GM18517 (cell line): Measurements from ENCODE around the gene LDLRAD1.
"Not testable (repeated sequence)": the region's sequence is repeated elsewhere in the genome, so short reads cannot be mapped to it uniquely, and the experiment has no call there.

Experiments
- ATAC-seq: cut with Tn5 transposase; IDR thresholded peaks from one replicate; pipeline ENCODE4 v1.9.1; 2021; ENCODE audit warnings: mild to moderate bottlenecking, moderate library complexity; ENCODE audit not compliant: unreplicated experiment

Gene LDLRAD1, protein sequence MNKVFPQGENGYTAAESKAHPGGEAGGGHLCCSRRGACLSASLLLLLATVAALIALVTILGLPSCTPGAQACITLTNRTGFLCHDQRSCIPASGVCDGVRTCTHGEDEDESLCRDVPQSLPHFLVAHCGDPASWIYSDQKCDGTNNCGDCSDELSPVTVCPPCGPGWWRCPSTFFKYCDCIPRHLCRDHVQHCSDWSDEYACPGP

DNA sequence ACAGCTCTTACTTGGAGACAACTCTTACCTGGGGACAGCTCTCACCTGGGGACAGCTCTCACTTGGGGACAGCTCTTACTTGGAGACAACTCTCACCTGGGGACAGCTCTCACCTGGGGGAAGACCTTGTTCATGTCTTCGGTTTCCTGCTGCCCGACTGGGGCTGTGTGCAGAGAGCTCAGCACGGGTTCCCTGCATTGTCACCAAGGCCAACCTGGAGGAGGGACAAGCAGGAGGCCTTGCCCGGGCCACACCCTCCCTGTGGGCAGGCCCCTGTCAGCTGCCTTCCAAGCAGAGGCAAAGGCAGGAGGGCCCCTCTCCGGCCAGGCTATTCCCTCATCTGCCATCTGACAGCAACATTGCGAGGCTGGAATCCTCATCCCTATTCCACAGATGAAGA is at the start of gene LDLRAD1:
Gene LDLRAD1 (minus strand): TSS at position 208 of the 400 bp plus-strand sequence. CDS start 74 bp downstream, at position 134.
- no peak for ATAC-seq

DNA sequence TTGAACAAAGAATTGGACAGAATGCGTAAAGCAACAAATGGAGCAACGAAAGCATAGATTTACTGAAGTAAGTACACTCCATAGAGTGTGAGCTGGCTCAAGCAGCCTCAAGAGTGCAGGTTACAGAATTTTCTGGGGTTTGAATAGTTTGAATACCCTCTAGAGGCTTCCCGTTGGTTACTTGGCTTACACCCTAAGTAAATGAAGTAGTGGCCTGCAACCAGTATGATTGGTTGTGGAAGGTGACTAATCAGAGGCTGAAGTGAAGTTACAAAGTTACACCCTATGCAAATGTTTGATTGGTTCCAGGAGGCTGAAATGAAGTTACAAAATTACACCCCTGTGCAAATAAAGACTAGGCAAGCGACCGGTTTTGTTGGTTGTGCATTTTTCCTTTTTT is 46.3 kb upstream of the LDLRAD1 start:
- ATAC-seq: no peak

DNA sequence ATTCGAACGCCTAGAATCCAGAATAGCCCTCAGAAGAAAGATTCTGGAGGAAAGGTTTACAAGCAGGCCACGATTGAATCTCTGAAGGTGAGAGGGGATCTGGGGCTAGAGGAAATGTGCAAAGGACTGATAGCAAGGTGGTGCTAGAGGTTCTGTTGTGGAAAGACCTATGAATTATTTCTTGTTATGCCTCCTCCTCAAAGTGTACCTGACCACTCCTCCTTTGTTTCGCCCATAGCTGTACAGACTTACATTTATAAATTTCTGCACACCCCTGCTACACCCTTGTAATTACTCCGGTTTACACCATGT is 36.4 kb upstream of the LDLRAD1 start:
- no peak for ATAC-seq

DNA sequence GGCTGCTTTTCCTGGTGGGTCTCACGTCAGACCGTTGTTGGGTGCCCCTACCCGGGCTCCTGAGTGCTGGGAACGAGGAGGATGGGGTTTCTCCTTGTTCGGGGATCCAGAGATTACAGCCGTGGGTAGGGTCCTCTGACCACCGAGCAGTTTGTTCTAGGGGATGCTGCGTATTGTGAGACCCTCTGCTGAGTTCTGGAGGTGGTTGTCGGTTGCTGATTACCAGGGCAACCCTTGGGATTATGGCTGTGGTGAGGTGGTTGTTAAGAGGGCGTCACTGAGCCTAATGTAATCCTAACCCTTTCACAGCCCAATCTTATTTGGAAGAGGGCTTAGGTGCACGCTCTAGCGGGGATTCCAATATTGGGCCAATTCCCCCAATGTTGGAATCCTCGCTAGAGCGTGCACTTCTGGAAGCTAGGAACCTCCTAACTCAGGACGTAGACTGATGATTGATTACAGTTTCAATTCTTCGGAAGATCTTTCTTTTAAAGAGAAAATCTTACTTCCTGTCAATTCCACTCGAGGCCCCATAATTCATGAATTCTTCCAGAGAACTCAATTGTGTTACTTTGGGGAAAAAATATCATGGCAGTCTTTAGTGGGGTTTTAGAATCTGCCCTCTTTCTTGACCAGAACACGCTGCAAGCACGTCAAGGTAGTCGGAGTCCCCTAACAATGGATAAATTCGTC is 35.9 kb upstream of the LDLRAD1 start:
- ATAC-seq: no peak

DNA sequence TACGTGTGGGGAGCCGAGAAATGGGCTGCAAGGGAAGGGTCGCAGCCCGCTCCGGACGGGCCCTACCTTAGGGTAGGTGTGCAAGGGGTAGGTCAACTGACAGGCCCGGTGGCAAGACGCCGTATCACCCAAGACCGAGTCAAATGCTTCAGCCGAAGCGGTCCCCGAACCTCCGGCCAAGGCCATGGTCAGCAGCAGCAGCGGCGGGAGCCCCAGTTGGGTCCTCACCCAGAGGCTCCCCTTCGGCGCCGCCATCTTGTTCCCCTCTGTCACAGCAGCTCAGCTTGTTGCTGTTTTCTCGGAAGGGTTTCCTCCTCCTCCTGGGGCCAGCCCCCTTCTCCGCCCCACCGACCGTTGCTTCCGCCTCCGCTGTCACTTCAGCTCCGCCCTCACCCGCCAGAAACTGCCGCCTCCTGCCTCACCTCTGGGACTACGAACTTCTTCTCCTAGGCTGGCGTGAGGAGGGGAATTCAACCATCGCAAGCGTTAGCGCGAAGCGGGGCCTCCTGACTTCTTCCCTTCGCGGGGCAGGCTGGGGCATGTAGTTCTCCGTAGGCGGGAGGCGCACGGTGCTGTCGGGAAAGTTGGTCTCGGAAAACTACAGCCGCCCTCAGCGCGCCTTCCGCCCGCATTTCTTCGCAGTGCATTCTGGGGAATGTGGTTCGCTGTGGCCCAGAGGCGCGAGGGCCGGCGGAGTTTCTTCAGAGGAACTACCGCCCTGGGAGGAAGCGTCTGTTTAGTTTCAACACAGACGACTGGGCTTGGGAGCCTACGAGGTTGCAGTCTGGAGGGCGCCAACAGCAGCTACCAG is 35.2 kb upstream of the LDLRAD1 start, which contains the start of the genes TCEANC2 and TMEM59:
Gene TCEANC2 (plus strand): TSS at position 675 of the 811 bp plus-strand sequence. CDS start 815 bp downstream, outside the sequence.
Gene TMEM59 (minus strand): TSS at position 271 of the 811 bp plus-strand sequence. CDS start 16 bp downstream, at position 255.
- ATAC-seq: peak; percentile 91

DNA sequence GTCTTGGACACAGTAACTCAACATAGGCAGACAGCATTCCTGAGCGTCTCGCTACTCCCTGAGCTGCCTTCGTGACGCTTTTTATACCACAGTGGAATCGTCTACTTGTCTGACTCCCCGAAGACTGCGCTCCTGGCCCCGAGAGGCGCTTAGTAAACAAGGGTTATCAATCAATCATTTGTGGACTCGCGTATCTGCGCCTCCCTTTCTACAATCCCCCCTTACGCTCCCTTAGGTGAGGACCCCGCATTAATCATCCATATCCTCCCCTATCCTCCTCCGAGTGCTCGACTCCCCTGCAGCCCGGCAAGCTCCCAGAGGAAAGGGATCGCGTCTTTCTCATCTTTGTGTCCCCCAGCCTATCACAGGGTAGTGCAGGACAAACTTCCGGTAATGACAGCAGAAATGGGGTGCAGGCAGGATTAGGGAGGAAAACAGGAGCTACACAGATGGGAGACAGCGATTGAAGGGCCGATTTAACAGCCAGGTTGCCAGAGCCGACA is 34.5 kb upstream of the LDLRAD1 start:
- peak; percentile 4 for ATAC-seq

DNA sequence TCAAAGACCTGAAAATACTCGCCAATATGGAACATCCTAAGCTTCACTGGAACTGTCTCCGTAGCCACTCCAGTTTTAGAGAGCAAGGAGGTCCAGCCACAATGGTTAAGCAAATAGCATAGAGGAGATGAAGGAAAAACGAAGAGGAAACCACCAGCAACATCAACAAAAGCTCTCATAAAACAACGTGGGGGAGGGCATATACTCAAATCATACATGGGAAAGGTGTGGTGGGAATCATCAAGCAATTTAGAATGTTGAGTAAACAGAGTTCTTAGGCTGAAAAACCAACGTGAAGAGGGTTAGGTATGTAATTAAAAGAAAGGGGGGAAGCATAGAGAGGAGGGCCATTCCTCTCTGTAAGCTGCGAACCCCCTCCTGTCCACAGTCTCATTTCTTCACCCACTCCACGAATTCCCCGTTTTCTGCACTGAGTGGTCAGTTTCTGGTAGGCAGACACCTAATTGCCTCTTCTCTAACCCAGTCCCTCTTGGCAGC is 34.0 kb upstream of the LDLRAD1 start:
- no peak for ATAC-seq

DNA sequence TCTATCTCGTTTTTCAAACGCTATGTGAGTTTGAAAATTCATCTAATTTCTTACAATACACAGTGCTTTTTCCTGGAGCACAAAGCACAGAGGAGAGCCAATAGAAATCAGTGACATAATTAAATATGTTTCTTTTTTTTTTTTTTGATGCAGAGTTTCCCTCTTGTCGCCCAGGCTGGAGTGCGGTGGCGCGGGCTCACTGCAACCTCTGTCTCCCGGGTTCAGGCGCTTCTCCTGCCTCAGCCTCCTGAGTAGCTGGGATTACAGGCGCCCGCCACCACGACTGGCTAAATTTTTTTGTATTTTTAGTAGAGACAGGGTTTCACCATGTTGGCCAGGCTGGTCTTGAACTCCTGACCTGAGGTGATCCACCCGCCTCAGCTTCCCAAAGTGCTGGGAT is 32.4 kb upstream of the LDLRAD1 start:
- ATAC-seq: not testable (repeated sequence)

DNA sequence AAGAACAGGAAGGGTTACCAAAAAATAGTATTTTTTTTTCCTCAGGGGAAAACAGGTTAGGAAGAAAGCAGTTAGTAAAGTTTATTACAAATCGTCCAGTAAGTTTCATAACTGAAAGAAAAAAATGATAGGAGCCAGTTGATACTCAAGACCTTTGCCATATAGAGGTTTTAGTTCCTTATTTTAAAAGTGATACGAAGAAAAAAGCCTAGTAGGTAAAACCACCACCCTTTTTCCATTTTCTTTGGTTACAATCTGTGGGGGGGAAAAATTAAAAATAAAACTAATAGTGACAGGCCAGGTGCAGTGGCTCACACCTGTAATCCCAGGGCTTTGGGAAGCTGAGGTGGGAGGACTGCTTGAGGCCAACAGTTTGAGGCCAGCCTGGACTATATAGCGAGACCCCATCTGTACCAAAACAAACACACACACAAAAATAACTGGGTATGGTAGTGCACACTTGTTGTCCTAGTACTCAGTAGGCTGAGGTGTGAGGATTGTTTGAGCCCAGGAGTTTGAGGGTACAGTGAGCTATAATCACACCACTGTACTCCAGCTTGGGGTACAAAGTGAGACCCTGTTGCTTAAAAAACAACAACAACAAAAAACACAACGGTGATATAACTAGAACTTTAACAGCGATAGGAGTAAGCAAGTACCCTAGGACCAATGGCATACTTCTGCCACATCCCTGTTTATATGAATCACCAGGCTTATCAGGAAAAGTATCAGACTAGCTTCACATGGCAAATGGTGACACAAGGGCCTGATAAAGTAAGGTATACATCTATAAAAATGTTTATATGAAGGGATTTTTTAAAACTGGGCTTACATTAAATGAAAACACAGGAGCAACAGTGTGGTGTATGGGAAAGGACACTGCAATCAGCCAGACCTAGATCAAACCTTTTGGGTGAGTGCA is 29.7 kb upstream of the LDLRAD1 start:
- no peak for ATAC-seq

DNA sequence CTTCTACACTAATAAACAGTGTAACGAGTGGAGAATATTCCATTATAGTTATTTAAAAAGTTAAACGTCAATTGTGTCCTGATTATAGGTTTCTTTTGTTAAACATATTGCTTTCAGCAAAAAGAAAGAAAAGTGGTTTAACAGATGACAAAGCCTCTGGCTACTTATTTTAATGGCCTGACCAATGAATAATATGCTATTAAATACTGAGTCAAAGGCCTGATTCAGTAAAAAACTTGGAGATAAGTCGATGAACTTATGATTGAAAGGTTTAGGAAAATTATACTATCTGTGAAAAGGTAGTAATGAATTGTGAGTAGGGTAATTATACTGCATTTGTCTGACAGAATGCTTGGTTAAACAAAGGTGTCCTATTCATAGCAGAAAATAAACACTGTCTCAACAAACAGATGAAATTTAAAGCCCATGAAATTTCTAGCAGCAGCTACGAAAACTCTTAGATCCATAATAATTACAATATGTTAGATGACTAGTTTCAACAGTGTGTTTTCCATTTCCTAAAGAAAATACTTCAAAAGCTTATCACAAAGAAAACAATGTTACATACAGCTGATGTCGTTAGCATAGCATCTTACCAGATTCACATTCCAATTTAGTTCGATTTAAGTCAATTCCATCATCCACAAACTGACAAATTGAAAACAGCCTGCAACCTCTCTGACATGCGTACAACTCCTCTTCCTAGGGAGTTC is 28.8 kb upstream of the LDLRAD1 start:
- ATAC-seq: no peak

DNA sequence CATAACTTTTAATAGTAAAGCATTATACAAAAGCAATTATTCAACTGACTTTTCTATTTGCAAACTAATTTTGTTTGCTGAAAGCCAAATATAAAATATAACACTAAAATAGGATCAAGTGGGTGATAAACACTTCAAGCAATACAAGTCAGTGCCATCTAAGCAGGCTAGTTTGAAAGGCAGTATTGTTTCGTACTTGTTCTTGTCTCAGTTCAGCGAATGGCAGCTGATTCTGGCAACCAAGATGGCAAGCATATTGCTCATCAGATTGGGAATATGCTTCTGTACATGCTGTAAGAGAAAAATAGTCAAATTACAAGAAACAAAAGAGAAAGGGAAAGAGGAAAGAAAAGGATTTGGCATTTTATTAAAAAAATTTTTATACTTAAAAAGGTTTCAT is 27.5 kb upstream of the LDLRAD1 start:
- ATAC-seq: no peak

DNA sequence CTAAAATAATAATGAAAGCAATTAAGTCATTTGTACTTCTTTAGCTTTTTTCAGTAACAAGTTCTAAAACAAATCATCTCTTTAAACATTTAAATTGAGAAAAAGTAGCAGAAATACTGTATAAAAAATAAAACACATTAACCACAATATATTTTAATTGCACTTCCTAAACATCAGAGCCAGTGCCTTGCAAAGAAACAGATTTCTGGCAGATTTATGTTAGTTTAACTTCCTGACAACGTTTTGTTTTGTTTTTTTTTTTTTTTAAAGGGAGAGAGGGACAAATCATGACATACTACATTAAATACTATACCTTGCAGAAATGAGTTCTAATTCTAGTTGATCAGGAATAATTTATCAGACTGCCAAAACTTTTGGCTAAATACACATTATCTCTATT is 23.8 kb upstream of the LDLRAD1 start:
- no peak for ATAC-seq

DNA sequence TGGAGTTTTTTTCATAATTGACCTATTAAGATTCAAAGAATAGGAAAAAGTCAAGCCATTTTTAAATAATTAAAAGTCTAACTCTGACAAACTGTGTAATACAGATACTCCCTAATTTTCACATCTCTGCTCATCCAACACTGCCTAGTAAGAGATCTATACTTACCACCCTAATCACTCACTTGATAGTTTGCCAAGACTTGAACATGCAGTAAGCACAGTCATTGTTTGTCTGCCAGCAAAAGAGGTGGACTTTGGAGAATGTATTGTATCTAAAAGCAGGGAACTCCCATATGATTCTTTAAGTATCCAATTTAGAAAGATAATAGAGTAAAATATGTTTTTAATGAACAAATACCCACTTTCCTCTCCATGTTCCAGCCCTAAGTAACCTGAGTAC is 19.5 kb upstream of the LDLRAD1 start:
- ATAC-seq: no peak

DNA sequence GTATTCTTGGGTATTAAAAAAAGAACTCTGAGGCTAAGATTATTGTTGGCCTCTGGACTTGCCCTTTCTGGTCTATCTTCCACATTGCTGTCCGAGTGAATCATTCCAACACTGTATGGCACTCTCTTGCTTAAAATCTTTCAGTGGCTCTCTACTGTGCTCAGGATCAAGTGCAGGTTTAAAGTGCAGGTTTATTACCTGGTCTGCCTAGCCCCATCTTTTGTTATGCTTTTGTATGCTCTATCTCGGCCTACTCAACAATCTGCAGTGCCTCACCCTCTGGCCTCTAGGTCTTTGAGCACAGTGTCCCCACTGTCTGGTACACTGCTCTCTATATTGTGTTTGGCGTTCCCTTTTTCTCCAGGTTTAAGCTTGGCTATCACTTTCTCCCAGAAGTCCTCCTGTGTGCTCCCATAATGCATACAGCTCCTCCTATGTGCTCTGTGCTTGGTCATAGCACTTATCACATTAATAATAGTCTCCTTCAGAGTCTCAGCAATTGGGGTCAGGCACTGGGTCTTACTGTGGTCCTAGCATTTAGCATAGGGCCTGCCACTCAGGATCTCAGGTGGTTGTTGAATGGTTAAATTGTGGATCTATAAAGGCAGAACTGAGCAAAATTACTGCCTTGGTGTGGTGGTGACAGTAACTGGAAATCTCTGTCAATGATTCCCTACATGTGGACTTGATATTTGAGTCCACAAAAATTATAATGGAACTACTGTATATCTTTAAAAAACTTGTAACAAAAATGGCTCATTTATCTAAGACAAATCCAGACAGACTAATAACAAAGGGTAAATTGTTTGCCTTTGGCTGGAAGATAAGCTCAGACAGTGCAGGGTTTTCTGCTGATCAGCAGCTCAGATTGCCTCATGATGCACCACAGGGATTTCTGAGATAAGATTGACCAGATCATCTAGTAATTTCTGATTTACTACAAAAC is 10.6 kb upstream of the LDLRAD1 start:
- no peak for ATAC-seq

DNA sequence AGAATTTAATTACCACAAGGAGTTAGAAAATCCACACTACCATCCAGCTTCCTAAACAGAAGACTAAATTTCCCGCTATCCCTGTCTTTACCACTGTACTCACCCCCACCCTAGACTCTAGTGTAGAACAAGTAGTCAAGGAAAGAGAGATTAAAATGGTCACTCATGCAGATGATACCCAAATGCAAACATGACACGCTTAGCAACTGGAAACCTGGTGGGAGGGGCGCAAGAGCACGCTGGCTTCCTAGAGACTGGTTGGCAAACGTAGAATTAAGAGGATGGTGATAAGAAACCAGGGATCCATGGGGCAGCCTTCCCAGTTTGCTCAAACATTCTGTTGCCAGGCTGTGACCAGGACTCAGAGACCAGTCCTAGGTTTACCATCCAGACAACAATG is 9.9 kb upstream of the LDLRAD1 start:
- no peak for ATAC-seq

DNA sequence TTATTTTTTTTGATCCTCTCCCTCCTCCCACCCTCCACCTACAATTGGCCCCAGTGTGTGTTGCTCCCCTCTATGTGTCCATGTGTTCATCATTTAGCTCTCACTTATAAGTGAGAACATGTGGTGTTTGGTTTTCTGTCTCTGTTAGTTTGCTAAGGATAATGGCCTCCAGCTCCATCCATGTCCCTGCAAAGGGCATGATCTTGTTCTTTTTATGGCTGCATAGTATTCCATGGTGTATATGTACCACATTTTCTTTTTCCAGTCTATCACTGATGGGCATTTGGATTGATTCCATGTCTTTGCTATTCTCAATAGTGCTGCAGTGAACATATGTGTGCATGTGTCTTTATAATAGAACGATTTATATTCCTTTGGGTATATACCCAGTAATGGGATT is 6.8 kb upstream of the LDLRAD1 start:
- not testable (repeated sequence) for ATAC-seq

DNA sequence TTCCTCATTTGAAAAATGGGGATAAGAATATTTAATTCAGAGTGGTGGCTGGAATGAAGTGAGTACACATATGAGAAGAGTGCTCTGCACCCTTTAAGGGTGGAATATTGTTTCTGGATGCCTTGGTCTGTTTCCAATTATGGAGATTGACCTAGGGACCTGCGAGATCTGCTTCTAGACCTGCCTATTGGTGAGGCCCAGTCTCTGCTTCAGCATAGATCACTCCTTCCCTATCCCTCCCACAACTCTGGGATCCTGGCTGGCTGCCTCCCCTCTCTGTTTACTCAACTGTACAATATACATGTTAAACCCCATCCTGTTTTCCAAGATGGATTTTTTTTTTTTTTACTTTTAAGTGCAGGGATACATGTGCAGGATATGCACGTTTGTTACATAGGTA is 6.4 kb upstream of the LDLRAD1 start:
- ATAC-seq: no peak

DNA sequence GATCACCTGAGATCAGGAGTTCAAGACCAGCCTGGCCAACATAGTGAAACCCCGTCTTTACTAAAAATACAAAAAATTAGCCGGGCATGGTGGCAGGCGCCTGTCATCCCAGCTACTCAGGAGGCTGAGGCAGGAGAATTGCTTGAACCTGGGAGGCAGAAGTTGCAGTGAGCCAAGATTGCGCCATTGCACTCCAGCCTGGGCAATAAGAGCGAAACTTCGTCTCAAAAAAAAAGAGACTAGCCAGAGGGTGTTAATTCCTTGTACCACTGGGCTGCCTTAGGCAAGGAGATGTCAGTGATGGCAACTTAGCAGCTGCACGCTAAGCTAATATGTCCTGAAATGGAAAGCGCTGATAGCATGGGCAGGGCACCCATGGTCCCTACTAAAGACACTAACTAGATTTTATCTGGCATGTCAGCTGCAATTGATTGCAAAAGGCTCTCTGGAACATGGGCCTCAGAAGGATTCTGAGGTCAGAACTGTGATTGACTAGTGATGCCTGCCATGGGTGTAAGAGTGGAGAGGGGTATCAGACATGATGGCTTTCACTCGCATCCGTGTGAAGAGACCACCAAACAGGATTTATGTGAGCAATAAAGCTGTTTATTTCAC is 1.7 kb upstream of the LDLRAD1 start:
- ATAC-seq: not testable (repeated sequence)
